Ovary (tissue), 9 donors: ENCODE results near the gene DST. TPM values are rescaled to one million over a fixed set of nuclear protein-coding genes. Genes with fewer than 3 reads are reported as not detected.

Experiments
- DNase-seq, 5 donors: peaks; one replicate each; pipeline ENCODE4 v3.0.0-alpha.2; 2019 to 2020
- H3K27ac ChIP-seq, 2 donors: fragments of 200-600 bp; one replicate each; pipeline versions ENCODE4 v1.5.1 to v1.8.0; 2019 to 2022
- H3K27me3 ChIP-seq: fragments of 200-600 bp; one replicate; pipeline ENCODE4 v1.8.0; 2022
- H3K36me3 ChIP-seq: fragments of 200-600 bp; sonication (generic); one replicate; pipeline ENCODE4 v1.5.1; 2019
- H3K4me1 ChIP-seq: one replicate; pipeline ENCODE4 v1.8.1; 2013; ENCODE audit warnings: mild to moderate bottlenecking, moderate library complexity; ENCODE audit not compliant: insufficient read depth
- H3K4me3 ChIP-seq: fragments of 200-600 bp; sonication (generic); one replicate; pipeline ENCODE4 v1.5.1; 2017
- H3K9me3 ChIP-seq, 2 donors: fragments of 200-600 bp in 1 of 2; sonication (generic) in 1 of 2; one replicate each; pipeline versions ENCODE4 v1.5.1 to v1.8.1; 2013 to 2019; ENCODE audit warnings: mild to moderate bottlenecking in 1 of 2, moderate library complexity in 1 of 2
- CTCF ChIP-seq, 3 donors: fragments of 450-650 bp in 2 of 3; fragments of 200-600 bp in 1 of 3; IDR thresholded peaks; one replicate each; pipeline versions ENCODE4 v1.5.1 to v1.8.0; 2016 to 2022; ENCODE audit warnings: antibody characterized with exemption in 3 of 3, mild to moderate bottlenecking in 1 of 3
- EP300 ChIP-seq: sonication (generic); formaldehyde crosslinking; IDR thresholded peaks from one replicate; pipeline ENCODE4 v1.6.1; 2017; ENCODE audit warnings: antibody characterized with exemption
- POLR2A ChIP-seq: fragments of 450-650 bp; IDR thresholded peaks from one replicate; pipeline ENCODE4 v1.6.1; 2017; ENCODE audit warnings: antibody characterized with exemption, mild to moderate bottlenecking, moderate library complexity
- WGBS, 3 donors: extraction: QIAGEN DNeasy Blood & Tissue Kit in 1 of 3; methylation state at CpG; one replicate each; pipeline versions ENCODE4 v1.1.5 to v1.1.7; 2013 to 2017; 5-methylcytosine and 5-hydroxymethylcytosine counted together
- intact Hi-C, 4 donors: fragments of 100-400 bp; cut with DNase I; formaldehyde crosslinking; loops; one replicate each; pipeline versions ENCODE4 v1.11.0 to v1.15.1; 2022 to 2023
- polyA plus RNA-seq, 2 donors: library from polyadenylated mRNA; stranded (reverse); fragments of 200-250 nt in 1 of 2; fragments of 350-450 nt in 1 of 2; fragmentation: Illumina TruSeq in 1 of 2; extraction: RNeasy Lipid Tissue Mini Kit (QIAGEN cat#74804) in 1 of 2; gene quantifications; one replicate each; pipeline ENCODE4 v1.2.3, GENCODE V29; 2013 to 2014
- total RNA-seq, 7 donors: library from RNA; depleted of rRNA in 2 of 7; stranded (reverse); fragments of >200 nt in 2 of 7; fragmentation: NEBNext Ultra II Directional in 3 of 7; extraction: Animal tissue kit (Norgen Biotek cat#: 25700) in 3 of 7; gene quantifications; one replicate each; pipeline versions ENCODE4 v1.1.0 to v1.2.4, GENCODE V29; 2016 to 2023
- donor health status: DM: no; HTN: no; CAD: no; lungs with moderate emphysema.
- donor health status: DM: no; HTN: no; CAD: no.
- donor health status: Bipolar disorder and iron deficiency.
- donor health status: DM: yes; HTN: yes; CAD: no.
- donor health status: DM: no; HTN: no; CAD: no.
- donor health status: DM: yes; HTN: yes; CAD: no.

The DST gene
- total and polyA plus RNA-seq, 9 donors, result 124 to 290 (median 174) TPM

- H3K27me3 ChIP-seq, result no peaks in the 10 kb centered on the region
- H3K9me3 ChIP-seq, result no peaks in the 10 kb centered on the region
- H3K36me3 ChIP-seq, result no peaks in the 10 kb centered on the region
- 17 to 31% (median 24%) methylated on average over 2 of the region's 2 CpGs for WGBS, 3 donors
- TF ChIP-seq POLR2A (no peak), CTCF (IDR thresholded peaks at IDR 0.05) (no peak), EP300 (no peak)
- no peak overlapping the region for H3K4me3 ChIP-seq
- no peak for DNase-seq
- peaks cover 2% of the 10 kb centered on the region for H3K4me1 ChIP-seq
- no peak overlapping the region for H3K27ac ChIP-seq
- intact Hi-C loops, result no loop called here
Observed at GRCh38 chr6:56514395-56514794, 128.3 kb downstream of the DST start.

- H3K4me1 ChIP-seq, result peaks cover 3% of the 10 kb centered on the region
- no peaks in the 10 kb centered on the region for H3K9me3 ChIP-seq
- TF ChIP-seq POLR2A (no peak), EP300 (no peak), CTCF (IDR thresholded peaks at IDR 0.05) (no peak)
- H3K36me3 ChIP-seq, result no peaks in the 10 kb centered on the region
- no peak overlapping the region for H3K27ac ChIP-seq
- no peak for DNase-seq
- 94 to 100% (median 100%) methylated on average over 1 of the region's 1 CpG for WGBS, 3 donors
- H3K4me3 ChIP-seq, result no peak overlapping the region
- no peaks in the 10 kb centered on the region for H3K27me3 ChIP-seq
- intact Hi-C loops, result no loop called here
Observed at GRCh38 chr6:56513631-56514030, 129.1 kb downstream of the DST start.

- peaks cover 16% of the 10 kb centered on the region for H3K4me1 ChIP-seq
- no peak overlapping the region for H3K27ac ChIP-seq
- WGBS, 3 donors, result 74 to 76% (median 75%) methylated on average over 2 of the region's 2 CpGs
Observed at GRCh38 chr6:56511591-56511990, 131.1 kb downstream of the DST start.

GRCh38 chr6:56510984-56511531 is 131.6 kb downstream of the DST start:
- intact Hi-C loops, result no loop called here
- Histone ChIP-seq H3K4me1 (peaks cover 16% of the 10 kb centered on the region), H3K9me3 (no peaks in the 10 kb centered on the region), H3K27me3 (no peaks in the 10 kb centered on the region), H3K27ac (no peak overlapping the region), H3K36me3 (no peaks in the 10 kb centered on the region), H3K4me3 (no peak overlapping the region)
- TF ChIP-seq EP300 (no peak), CTCF (IDR thresholded peaks at IDR 0.05) (no peak), POLR2A (no peak)
- DNase-seq, result no peak
- 16 to 22% (median 20%) methylated on average over 3 of the region's 3 CpGs for WGBS, 3 donors

More at GRCh38 chr6:56511591-56511990, 131.1 kb downstream of the DST start:
- no peaks in the 10 kb centered on the region for H3K9me3 ChIP-seq
- TF ChIP-seq POLR2A (no peak), EP300 (no peak), CTCF (IDR thresholded peaks at IDR 0.05) (no peak)
- no peaks in the 10 kb centered on the region for H3K36me3 ChIP-seq
- no peak for DNase-seq
- intact Hi-C loops, result no loop called here
- no peak overlapping the region for H3K4me3 ChIP-seq
- no peaks in the 10 kb centered on the region for H3K27me3 ChIP-seq
